K562 (cell line): ENCODE data around the gene MYH7. TPM values are rescaled to one million over a fixed set of nuclear protein-coding genes. Genes with fewer than 3 reads are reported as not detected.
A peak's percentile ranks its signal among the peaks of the same experiment; 100 is the strongest.

ENCODE experiments used
- ATAC-seq: fragments of 200-7000 bp; cut with Tn5 transposase; 3 replicates; pipeline ENCODE4 v1.9.1; 2020; ENCODE audit warnings: moderate library complexity
- BruUV-seq: library from RNA; stranded (reverse); fragments of 400-500 nt; replicated peaks from 2 replicates; lab custom pipeline; 2021; lab: Mats Ljungman, UMichigan
- CTCF ChIA-PET: fragments of 300-600 bp; formaldehyde crosslinking; extraction: SDS; loops from one replicate; lab custom pipeline; 2021; ENCODE audit warnings: low intra/inter-chr PET ratio; lab: Yijun Ruan, JAX
- POLR2A ChIA-PET: fragments of 300-600, 350-650 bp; sonication (Branson Sonifier 250); formaldehyde crosslinking; extraction: SDS; loops from one replicate; lab custom pipeline; 2021; ENCODE audit warnings: antibody characterized with exemption, inconsistent platforms; lab: Yijun Ruan, JAX
- DNase-seq, 4 experiments: peaks; one replicate each; pipeline versions ENCODE4 v3.0.0 to v3.0.0-alpha.2; 2011 to 2018; ENCODE audit warnings: low spot score in 3 of 4, mixed read lengths in 3 of 4; ENCODE audit errors: extremely low read depth in 1 of 4
- FAIRE-seq: peaks from 2 replicates; lab custom pipeline; 2011; peaks lifted over from hg19 to GRCh38; lab: Jason Lieb, UNC
- H2AFZ ChIP-seq: 2 replicates; pipeline ENCODE4 v1.6.0; 2011; ENCODE audit warnings: low read depth, low read length, control low read depth, inconsistent platforms
- H3K27ac ChIP-seq: fragments of 200-600 bp; 3 replicates; pipeline ENCODE4 v1.8.0; 2011; ENCODE audit warnings: low read depth, mild to moderate bottlenecking, control low read depth, inconsistent platforms, low read length, moderate library complexity, mixed read lengths; ENCODE audit errors: extremely low read depth
- H3K27me3 ChIP-seq, 2 experiments: fragments of 300-600 bp in 1 of 2; 2 replicates in 1 of 2; 3 replicates in 1 of 2; pipeline versions ENCODE4 v1.6.0 to v1.8.0; 2011; ENCODE audit warnings: inconsistent platforms in 2 of 2, low read length in 2 of 2, mild to moderate bottlenecking in 1 of 2, mixed read lengths in 1 of 2, moderate library complexity in 1 of 2; ENCODE audit not compliant: control insufficient read depth in 2 of 2, insufficient read depth in 2 of 2
- H3K36me3 ChIP-seq: fragments of 300-600 bp; 3 replicates; pipeline ENCODE4 v1.8.0; 2011; ENCODE audit warnings: mild to moderate bottlenecking, low read length, inconsistent platforms; ENCODE audit not compliant: control insufficient read depth, insufficient read depth
- H3K4me1 ChIP-seq, 2 experiments: fragments of 200-600 bp in 1 of 2; replicated peaks in 1 of 2; 2 replicates in 1 of 2; 3 replicates in 1 of 2; pipeline versions ENCODE4 v1.5.1 to v1.8.0; 2011; ENCODE audit warnings: inconsistent platforms in 2 of 2, low read length in 2 of 2, mild to moderate bottlenecking in 1 of 2, mixed read lengths in 1 of 2, moderate library complexity in 1 of 2; ENCODE audit not compliant: control insufficient read depth in 2 of 2, insufficient read depth in 2 of 2
- H3K4me2 ChIP-seq: 2 replicates; pipeline ENCODE4 v1.6.1; 2011; ENCODE audit warnings: low read length, control low read depth, inconsistent platforms, mixed read lengths; ENCODE audit not compliant: insufficient read depth
- H3K4me3 ChIP-seq: fragments of 200-600 bp; sonication (generic), shearing (Covaris generic); 2 replicates; pipeline ENCODE4 v1.5.1; 2016; ENCODE audit warnings: control low read depth, inconsistent platforms
- H3K79me2 ChIP-seq: fragments of 200-600 bp; 3 replicates; pipeline ENCODE4 v1.8.0; 2011; ENCODE audit warnings: low read length, inconsistent platforms; ENCODE audit not compliant: control insufficient read depth, insufficient read depth
- H3K9ac ChIP-seq, 2 experiments: 2 replicates each; pipeline versions ENCODE4 v1.6.0 to v1.6.1; 2011; ENCODE audit warnings: low read depth in 2 of 2, low read length in 2 of 2, control low read depth in 1 of 2, inconsistent platforms in 1 of 2, mild to moderate bottlenecking in 1 of 2, mixed read lengths in 1 of 2; ENCODE audit not compliant: insufficient read depth in 1 of 2
- H3K9me1 ChIP-seq: one replicate; pipeline ENCODE4 v1.6.0; 2011; ENCODE audit warnings: inconsistent platforms, mild to moderate bottlenecking, low read length, moderate library complexity; ENCODE audit not compliant: control insufficient read depth, insufficient read depth
- H3K9me3 ChIP-seq: replicated peaks from 2 replicates; pipeline ENCODE4 v1.5.1; 2011; ENCODE audit warnings: low read depth, low read length, inconsistent platforms; ENCODE audit not compliant: control insufficient read depth, insufficient read depth
- H4K20me1 ChIP-seq: replicated peaks from 2 replicates; pipeline ENCODE4 v1.6.1; 2011; ENCODE audit warnings: low read length, inconsistent platforms, mixed read lengths; ENCODE audit not compliant: control insufficient read depth, insufficient read depth
- ARID1B ChIP-seq: fragments of 450-650 bp; IDR thresholded peaks from 2 replicates; pipeline ENCODE4 v1.6.1; 2016; ENCODE audit warnings: antibody characterized with exemption, mild to moderate bottlenecking, inconsistent platforms
- CAMTA2 ChIP-seq: fragments of 250-450 bp; sonication (Bioruptor Pico); conservative IDR thresholded peaks from 2 replicates; pipeline ENCODE4 v1.5.1; 2022
- CCNT2 ChIP-seq: IDR thresholded peaks from 2 replicates; pipeline ENCODE4 v1.6.1; 2011; ENCODE audit warnings: borderline replicate concordance, low read depth, mild to moderate bottlenecking, moderate library complexity, mixed read lengths, low read length; ENCODE audit not compliant: insufficient read length; ENCODE audit errors: extremely low read depth
- DIDO1 ChIP-seq: fragments of 450-650 bp; IDR thresholded peaks from 2 replicates; pipeline ENCODE4 v1.6.1; 2016; ENCODE audit warnings: low read depth, missing biosample characterization, missing genetic modification characterization
- ESRRA ChIP-seq: fragments of 450-650 bp; IDR thresholded peaks from 2 replicates; pipeline ENCODE4 v1.6.1; 2014; ENCODE audit warnings: low read depth, mild to moderate bottlenecking, moderate library complexity, borderline replicate concordance
- ETS2 ChIP-seq: IDR thresholded peaks from 2 replicates; pipeline ENCODE4 v1.6.1; 2016; ENCODE audit warnings: borderline replicate concordance, missing genetic modification characterization, mild to moderate bottlenecking, moderate library complexity, missing compliant biosample characterization; ENCODE audit not compliant: poor library complexity, severe bottlenecking
- ETV6 ChIP-seq, 3 experiments: fragments of 150-350 bp in 1 of 3; sonication (generic) in 1 of 3; formaldehyde crosslinking in 1 of 3; IDR thresholded peaks; 2 replicates each; pipeline versions ENCODE4 v1.6.1 to v1.8.0; 2014 to 2022; ENCODE audit warnings: borderline replicate concordance in 2 of 3, low read depth in 2 of 3, antibody characterized with exemption in 1 of 3, low read length in 1 of 3, mild to moderate bottlenecking in 1 of 3, missing genetic modification reagents in 1 of 3
- HNRNPK ChIP-seq: fragments of 200-400 bp; formaldehyde crosslinking; IDR thresholded peaks from one replicate; pipeline ENCODE4 v1.6.1; 2018; ENCODE audit warnings: mild to moderate bottlenecking, low read depth, low read length; ENCODE audit not compliant: poor library complexity, severe bottlenecking
- ILK ChIP-seq: fragments of 450-650 bp; IDR thresholded peaks from 2 replicates; pipeline ENCODE4 v1.6.1; 2016; ENCODE audit warnings: missing genetic modification characterization, low read depth, mild to moderate bottlenecking, missing compliant biosample characterization, moderate library complexity, borderline replicate concordance
- KDM2B ChIP-seq: fragments of 250-450 bp; sonication (Bioruptor Pico); IDR thresholded peaks from 2 replicates; pipeline ENCODE4 v1.8.0; 2021; ENCODE audit warnings: mild to moderate bottlenecking, moderate library complexity
- KHSRP ChIP-seq: fragments of 450-650 bp; IDR thresholded peaks from 2 replicates; pipeline ENCODE4 v1.6.1; 2017
- MCM5 ChIP-seq: fragments of 450-650 bp; IDR thresholded peaks from 2 replicates; pipeline ENCODE4 v1.6.1; 2016; ENCODE audit warnings: low read depth
- NFIC ChIP-seq: fragments of 450-650 bp; IDR thresholded peaks from 2 replicates; pipeline ENCODE4 v1.6.1; 2017; ENCODE audit warnings: mild to moderate bottlenecking, inconsistent platforms
- PHB2 ChIP-seq: fragments of 450-650 bp; IDR thresholded peaks from 2 replicates; pipeline ENCODE4 v1.6.1; 2017; ENCODE audit warnings: low read depth
- PHF21A ChIP-seq: fragments of 450-650 bp; IDR thresholded peaks from 2 replicates; pipeline ENCODE4 v1.6.1; 2017; ENCODE audit warnings: low read depth, borderline replicate concordance
- TGIF2 ChIP-seq: sonication (generic); formaldehyde crosslinking; IDR thresholded peaks from 2 replicates; pipeline ENCODE4 v1.8.1; 2022; ENCODE audit warnings: mild to moderate bottlenecking, missing genetic modification reagents, moderate library complexity
- ZEB2 ChIP-seq: fragments of 450-650 bp; IDR thresholded peaks from 2 replicates; pipeline ENCODE4 v1.6.1; 2016
- ZFP30 ChIP-seq: fragments of 250-450 bp; sonication (Bioruptor Pico); IDR thresholded peaks from 2 replicates; pipeline ENCODE4 v1.8.0; 2022; ENCODE audit warnings: moderate library complexity, mild to moderate bottlenecking, inconsistent platforms, borderline replicate concordance
- ZFPM2 ChIP-seq: fragments of 250-450 bp; sonication (Bioruptor Pico); IDR thresholded peaks from 2 replicates; pipeline ENCODE4 v1.5.1; 2022; ENCODE audit warnings: mild to moderate bottlenecking
- ZNF830 ChIP-seq: fragments of 250-450 bp; sonication (Bioruptor Pico); IDR thresholded peaks from 2 replicates; pipeline ENCODE4 v1.5.0; 2021; ENCODE audit warnings: mild to moderate bottlenecking
- WGBS: fragments of 100-300 bp; shearing (Covaris generic); methylation state at CpG from one replicate; pipeline ENCODE4 v1.1.6; 2016; ENCODE audit warnings: low coverage, mixed read lengths; ENCODE audit not compliant: insufficient coverage; ENCODE audit errors: missing lambda C conversion rate; 5-methylcytosine and 5-hydroxymethylcytosine counted together
- in situ Hi-C: fragments of 300-500 bp; cut with MboI; formaldehyde crosslinking; loops from 4 replicates; pipeline ENCODE4 v1.15.0; 2018; ENCODE audit warnings: inconsistent platforms, mixed read lengths
- intact Hi-C: fragments of 100-400 bp; cut with micrococcal nuclease; formaldehyde crosslinking; loops from 2 replicates; pipeline ENCODE4 v1.14.2; 2022
- polyA plus RNA-seq, 8 experiments: library from polyadenylated mRNA; depleted of rRNA in 4 of 8; stranded (reverse) in 5 of 8; unstranded in 3 of 8; fragments of >200 nt; fragmentation: Nextera tagmentation in 2 of 8; fragmentation: Illumina TruSeq in 1 of 8; extraction: Ambion mirVana in 2 of 8; extraction: Trizol in 1 of 8; gene quantifications; 2 replicates each; pipeline versions ENCODE4 v1.2.1 to v1.2.3, GENCODE V29; 2011 to 2014; ENCODE audit warnings: inconsistent platforms in 1 of 8, missing spikeins in 1 of 8
- total RNA-seq, 7 experiments: library from RNA; depleted of rRNA in 6 of 7; stranded (reverse); fragments of >200 nt in 6 of 7; fragmentation: Illumina TruSeq in 2 of 7; extraction: Trizol in 2 of 7; gene quantifications; 2 replicates each; pipeline versions ENCODE4 v1.2.1 to v1.2.3, GENCODE V29; 2011 to 2021; ENCODE audit warnings: low replicate concordance in 1 of 7
- TF ChIP-seq, protein P1 (sequence below): fragments of 250-450 bp; sonication (Bioruptor Pico); IDR thresholded peaks from 2 replicates; pipeline ENCODE4 v1.5.0; 2020; ENCODE audit warnings: mild to moderate bottlenecking

MYH7 gene
- total and polyA plus RNA-seq, 9 of the 15 experiments (the other 6 are each of a cell fraction or from before 2014, with no cell fraction given) = not detected

DNA sequence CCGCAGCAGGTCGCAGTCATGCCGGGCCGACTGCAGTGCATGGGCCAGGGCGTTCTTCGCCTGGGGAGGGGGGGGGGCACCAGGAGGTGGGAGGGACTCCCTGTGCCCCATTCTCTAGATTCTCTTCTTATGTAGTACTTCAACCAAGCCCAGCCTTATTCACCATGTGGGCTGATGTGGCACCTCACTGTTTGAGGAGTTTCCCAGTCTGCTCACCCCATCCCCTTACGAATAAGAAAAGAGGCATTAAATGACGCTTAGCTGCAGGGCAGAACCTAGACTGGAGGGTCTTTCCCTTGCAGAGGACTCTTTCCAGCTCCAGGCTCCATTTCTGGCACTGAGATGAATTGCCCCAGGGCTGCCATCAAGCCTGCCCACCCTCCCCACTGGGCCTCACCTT lies 46.5 kb downstream of the MYH7 start (continued):
- TF ChIP-seq ILK (tag) (no peak), KDM2B (no peak), ZFPM2 (CRISPR knock-in tag) (no peak), TGIF2 (no peak), MCM5 (no peak), KHSRP (no peak), ESRRA (no peak), ZEB2 (no peak), NFIC (no peak)

DNA sequence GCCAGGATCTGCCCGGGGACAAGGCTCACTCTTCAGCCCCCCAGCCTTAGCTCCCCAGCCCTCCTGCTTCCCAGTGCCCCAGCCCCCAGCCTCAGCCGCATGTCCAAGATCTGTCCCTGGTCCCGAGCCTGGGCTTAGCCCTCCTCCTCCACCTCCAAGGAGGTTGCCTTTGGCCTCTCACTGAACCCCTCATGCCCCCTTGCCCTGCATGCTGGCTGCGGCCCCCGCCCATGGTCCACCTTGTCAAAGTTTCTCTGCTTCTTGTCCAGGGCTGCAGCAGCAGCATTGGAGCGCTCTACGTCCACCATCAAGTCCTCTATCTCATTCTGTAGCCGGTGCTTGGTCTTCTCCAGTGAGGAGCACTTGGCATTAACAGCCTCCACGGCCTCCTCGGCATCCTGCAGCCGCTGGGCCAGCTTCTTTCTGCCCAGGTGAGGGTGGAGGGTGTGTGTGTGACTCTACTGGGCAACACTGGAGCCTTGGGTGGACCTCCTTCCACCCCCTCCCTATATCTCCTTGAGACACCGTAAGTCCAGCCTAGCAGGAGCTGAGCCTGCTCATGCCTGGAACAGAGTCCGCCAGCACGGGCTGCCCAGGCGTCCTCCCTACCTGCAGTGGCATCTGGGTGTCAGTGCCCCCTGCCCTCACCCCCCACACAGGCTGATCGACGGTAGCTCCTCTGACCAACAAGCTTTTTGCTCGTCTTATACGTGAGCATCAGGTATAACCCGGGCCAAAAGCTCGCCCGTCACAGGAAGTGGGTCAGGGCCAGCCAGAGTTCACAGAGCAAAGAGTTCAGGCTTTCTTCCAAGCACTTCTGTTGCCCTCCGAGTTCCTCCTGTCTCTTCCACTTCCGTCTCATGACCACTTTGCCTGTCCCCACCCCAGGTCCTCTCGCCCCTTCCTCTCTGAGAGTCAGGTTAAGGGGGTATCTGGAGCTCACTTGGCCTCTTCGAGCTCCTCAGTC lies 47.3 kb downstream of the MYH7 start:
- no peak for ATAC-seq
- Histone ChIP-seq H3K9me3 (no peaks in the 10 kb centered on the region), H3K9me1 (no peaks in the 10 kb centered on the region), H3K36me3 (no peaks in the 10 kb centered on the region), H3K9ac (peak overlapping the region in 1 of 2 experiments; percentile 45; a peak in 2 of 4 replicates), H3K79me2 (no peaks in the 10 kb centered on the region), H4K20me1 (no peaks in the 10 kb centered on the region), H3K27ac (no peak overlapping the region), H2AFZ (no peak overlapping the region), H3K4me2 (no peak overlapping the region), H3K4me3 (no peak overlapping the region), H3K27me3 (peaks cover 24 to 64% of the 10 kb centered on the region in 2 experiments; a peak in 3 of 5 replicates), H3K4me1 (peaks cover 0 to 11% of the 10 kb centered on the region in 2 experiments; a peak in 2 of 5 replicates)
- WGBS = 10% methylated on average over 23 of the region's 26 CpGs
- DNase-seq = no peak
- intact Hi-C loops (no loop called here), in situ Hi-C loops (loop anchor here (10.0 kb wide), 1 partner anchor 123 kb away; no protein-coding TSS in a partner anchor)
- ChIA-PET CTCF (no interaction called here), POLR2A (interaction anchor here (0.6 to 1.0 kb wide), 5 partner anchors 8 to 36 kb away, joined by 3 to 4 read pairs (median 3); no protein-coding TSS in a partner anchor)
- no peak for FAIRE-seq
- no TSS peak for BruUV-seq
- TF ChIP-seq DIDO1 (tag) = no peak
- no peak for TF ChIP-seq CCNT2
- no peak for TF ChIP-seq ETV6 (IDR thresholded peaks at IDR 0.05; ENCODE audit: borderline replicate concordance in 1 of 2, low read depth in 2 of 2, low read length in 1 of 2)
- no peak for TF ChIP-seq ETV6 (CRISPR knock-in tag; IDR thresholded peaks at IDR 0.05; ENCODE audit: borderline replicate concordance)
- no peak for TF ChIP-seq ZFP30
- no peak for TF ChIP-seq ETS2
- TF ChIP-seq HNRNPK = no peak
- TF ChIP-seq NFIC = no peak
- TF ChIP-seq PHB2 = no peak
- TF ChIP-seq PHF21A = no peak
- TF ChIP-seq, protein P1, sequence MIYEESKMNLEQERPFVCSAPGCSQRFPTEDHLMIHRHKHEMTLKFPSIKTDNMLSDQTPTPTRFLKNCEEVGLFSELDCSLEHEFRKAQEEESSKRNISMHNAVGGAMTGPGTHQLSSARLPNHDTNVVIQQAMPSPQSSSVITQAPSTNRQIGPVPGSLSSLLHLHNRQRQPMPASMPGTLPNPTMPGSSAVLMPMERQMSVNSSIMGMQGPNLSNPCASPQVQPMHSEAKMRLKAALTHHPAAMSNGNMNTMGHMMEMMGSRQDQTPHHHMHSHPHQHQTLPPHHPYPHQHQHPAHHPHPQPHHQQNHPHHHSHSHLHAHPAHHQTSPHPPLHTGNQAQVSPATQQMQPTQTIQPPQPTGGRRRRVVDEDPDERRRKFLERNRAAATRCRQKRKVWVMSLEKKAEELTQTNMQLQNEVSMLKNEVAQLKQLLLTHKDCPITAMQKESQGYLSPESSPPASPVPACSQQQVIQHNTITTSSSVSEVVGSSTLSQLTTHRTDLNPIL (CRISPR knock-in tag) = no peak
- no peak for TF ChIP-seq ARID1B
- TF ChIP-seq ZNF830 (CRISPR knock-in tag) = no peak
- no peak for TF ChIP-seq CAMTA2 (CRISPR knock-in tag)
